Activated CD8-positive, alpha-beta memory T cell treated with anti-CD3 and anti-CD28 coated beads for 4 hours (primary cell): Measurements from ENCODE around the gene WAS.
"Not testable (repeated sequence)": the region's sequence is repeated elsewhere in the genome, so short reads cannot be mapped to it uniquely, and the experiment has no call there.

ENCODE experiments used
- DNase-seq, 2 donors: peaks; one replicate each; pipeline ENCODE4 v3.0.0-alpha.2; 2020; ENCODE audit warnings: low read depth in 2 of 2

The WAS gene

DNA sequence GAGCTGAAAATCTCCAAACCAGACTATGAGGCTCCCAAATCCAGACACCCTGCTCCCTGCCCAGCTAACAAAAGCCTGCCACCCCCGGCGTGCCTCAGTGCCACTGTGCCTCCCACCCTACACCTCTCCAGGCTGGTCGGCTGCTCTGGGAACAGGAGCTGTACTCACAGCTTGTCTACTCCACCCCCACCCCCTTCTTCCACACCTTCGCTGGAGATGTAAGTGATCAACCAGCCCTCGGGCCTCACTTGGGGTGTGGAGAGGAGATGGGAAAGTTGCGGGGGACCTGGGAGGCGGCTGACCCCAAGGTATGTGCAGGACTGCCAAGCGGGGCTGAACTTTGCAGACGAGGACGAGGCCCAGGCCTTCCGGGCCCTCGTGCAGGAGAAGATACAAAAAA, 1.8 kb downstream of the WAS start:
- DNase-seq = no peak

- DNase-seq = no peak
Measured at GRCh38 chrX:48688531-48689150, 5.0 kb downstream of the WAS start.

GRCh38 chrX:48689208-48689920, 5.8 kb downstream of the WAS start:
- DNase-seq = no peak

DNA sequence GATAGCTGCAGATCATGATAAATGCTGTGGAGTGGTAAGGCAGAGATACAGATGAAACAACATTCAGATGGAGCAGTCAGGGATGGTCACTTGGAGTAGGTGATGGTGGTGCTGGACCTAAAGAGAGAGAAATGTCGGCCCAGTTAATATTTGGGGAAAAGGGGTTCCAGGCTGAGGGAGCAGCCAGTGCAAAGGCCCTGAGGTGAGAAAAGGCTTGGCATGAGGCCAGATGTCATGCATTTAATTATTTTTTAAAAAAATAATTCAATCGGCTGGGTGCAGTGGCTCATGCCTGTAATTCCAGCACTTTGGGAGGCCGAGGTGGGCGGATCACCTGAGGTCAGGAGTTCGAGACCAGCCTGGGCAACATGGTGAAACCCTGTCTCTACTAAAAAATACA, 8.1 kb downstream of the WAS start:
- DNase-seq = not testable (repeated sequence)

- DNase-seq = no peak
Measured at GRCh38 chrX:48694776-48695533, 11.4 kb downstream of the WAS start.

DNA sequence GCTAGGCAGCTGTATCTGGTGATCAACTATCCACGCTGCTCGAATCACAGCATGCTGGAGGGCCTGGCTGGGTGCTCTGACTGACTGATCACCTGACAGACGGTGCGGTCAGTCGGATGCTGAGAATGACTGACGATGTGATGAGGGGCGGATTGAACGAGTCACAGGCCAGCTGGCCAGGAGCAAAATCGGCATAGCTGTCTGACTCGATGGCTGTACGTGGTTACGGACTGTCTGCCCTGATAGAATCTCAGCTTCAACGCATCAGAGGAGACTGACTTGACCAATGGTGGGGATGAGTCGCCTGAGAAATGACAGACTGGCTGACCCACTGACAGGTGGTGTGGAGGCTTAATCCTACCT, 11.9 kb downstream of the WAS start:
- no peak for DNase-seq

- no peak for DNase-seq
Measured at GRCh38 chrX:48695925-48696300, 12.3 kb downstream of the WAS start.

- peak; percentile 61 to 62 for DNase-seq
Measured at GRCh38 chrX:48696301-48696908, 12.8 kb downstream of the WAS start, which contains the start of gene SUV39H1. TSS of gene SUV39H1 (plus strand) at chrX:48696734. CDS start at chrX:48696785, 51 bp downstream.

- no peak for DNase-seq
Measured at GRCh38 chrX:48696909-48697727, 13.5 kb downstream of the WAS start.

DNA sequence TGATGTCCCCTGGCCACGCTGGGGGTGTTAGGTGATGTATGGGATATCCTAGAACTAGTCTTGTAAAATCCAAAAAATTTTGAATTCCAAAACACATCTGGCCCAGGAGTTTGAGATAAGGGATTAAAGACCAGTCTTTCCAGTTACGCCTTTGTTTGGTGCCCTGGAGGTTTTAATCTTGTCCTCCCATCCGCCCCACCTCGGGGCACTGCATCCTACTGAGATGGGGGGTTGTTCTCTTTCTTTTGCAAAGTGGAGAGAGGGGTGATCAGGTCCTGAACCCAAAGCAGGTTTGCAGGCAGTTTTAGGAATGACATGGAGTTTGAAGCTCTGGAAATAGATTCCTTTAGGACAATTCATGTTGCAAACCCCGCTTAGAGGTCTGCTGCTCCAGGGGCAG, 14.7 kb downstream of the WAS start:
- DNase-seq = no peak

DNA sequence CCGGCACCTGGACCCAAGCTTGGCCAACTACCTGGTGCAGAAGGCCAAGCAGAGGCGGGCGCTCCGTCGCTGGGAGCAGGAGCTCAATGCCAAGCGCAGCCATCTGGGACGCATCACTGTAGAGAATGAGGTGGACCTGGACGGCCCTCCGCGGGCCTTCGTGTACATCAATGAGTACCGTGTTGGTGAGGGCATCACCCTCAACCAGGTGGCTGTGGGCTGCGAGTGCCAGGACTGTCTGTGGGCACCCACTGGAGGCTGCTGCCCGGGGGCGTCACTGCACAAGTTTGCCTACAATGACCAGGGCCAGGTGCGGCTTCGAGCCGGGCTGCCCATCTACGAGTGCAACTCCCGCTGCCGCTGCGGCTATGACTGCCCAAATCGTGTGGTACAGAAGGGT, 16.6 kb downstream of the WAS start:
- DNase-seq = no peak

DNA sequence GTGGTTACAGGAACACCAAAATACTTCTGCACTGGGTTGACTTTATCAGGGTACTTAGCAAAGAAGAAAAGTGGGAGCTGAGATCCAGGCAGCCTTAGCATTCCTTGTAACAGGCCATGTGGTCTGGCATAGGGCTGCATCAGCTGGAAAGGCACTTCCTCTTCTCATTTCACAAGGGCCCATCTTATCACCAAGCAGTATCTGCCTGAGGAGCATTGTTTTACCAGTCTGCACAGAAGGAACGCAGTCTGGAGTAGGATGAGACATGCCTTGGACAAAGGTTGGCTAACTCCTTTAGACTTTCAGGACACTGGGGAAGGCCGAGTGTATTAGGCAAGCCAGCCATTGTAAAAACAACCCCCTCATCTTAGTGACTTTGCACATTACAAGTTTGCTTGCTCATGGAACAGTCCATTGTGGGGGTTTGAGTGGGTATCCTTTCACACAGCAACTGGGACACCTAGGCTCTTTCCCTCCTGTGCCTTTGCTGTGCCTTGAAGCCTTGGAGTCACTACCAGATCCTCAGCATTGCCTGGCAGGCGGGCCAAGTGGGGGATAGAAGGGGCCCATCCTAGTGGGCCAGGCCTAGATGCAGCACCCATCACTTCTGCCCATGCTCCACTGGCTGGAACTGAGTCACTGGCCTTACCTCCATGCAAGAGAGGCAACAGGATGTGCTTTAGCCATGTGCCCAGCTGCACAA, 17.5 kb downstream of the WAS start:
- DNase-seq = no peak

DNA sequence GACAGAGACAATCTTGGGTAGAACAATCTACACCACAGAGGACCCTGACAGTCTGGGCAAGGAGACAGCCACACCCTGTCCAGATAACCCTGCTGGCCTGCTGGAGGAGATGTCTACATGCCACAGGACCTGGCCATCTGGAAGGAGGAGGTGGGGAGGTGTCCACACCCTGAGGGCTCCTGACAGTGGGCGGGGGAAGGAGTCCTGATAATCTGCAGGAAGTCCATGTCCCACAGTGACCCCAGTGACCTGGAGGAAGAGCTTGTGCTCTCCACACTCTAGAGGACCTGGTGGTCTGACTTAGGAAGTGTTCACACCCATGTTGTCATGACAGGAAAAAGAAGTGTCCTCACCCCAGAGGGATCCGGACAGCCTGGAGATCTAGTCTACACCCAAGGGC, 18.4 kb downstream of the WAS start:
- DNase-seq = no peak

- DNase-seq = no peak
Measured at GRCh38 chrX:48702716-48703115, 19.1 kb downstream of the WAS start.

- no peak for DNase-seq
Measured at GRCh38 chrX:48703228-48703627, 19.6 kb downstream of the WAS start.

GRCh38 chrX:48703642-48704481, 20.3 kb downstream of the WAS start:
- no peak for DNase-seq

GRCh38 chrX:48705871-48706270, 22.3 kb downstream of the WAS start:
- DNase-seq = no peak

GRCh38 chrX:48709522-48710112, 26.0 kb downstream of the WAS start:
- no peak for DNase-seq

- DNase-seq = no peak
Measured at GRCh38 chrX:48711162-48711928, 27.7 kb downstream of the WAS start.
